ENCODE results near the gene RCCD1. TPM values are rescaled to one million over a fixed set of nuclear protein-coding genes. Genes with fewer than 3 reads are reported as not detected.

Gene RCCD1
- total RNA-seq, 2 donors from 2014 or later: 19.8 to 20.9 TPM

GRCh38 chr15:90991587-90992285 lies 37.1 kb downstream of the RCCD1 start:
- Mint-ChIP-seq H3K9me3 (peaks cover 2% of the 10 kb centered on the region), H3K4me3 (peak overlapping the region; percentile 14), H3K4me1 (peaks cover 28% of the 10 kb centered on the region), H3K27ac (peak overlapping the region; percentile 65), H3K27me3 (ENCODE audit: insufficient read depth) (no peaks in the 10 kb centered on the region), H3K36me3 (ENCODE audit: low read depth) (peaks cover 2% of the 10 kb centered on the region)
- peak; percentile 47 for DNase-seq
- Histone ChIP-seq H3K9me3 (ENCODE audit: control insufficient read depth, low read length) (no peaks in the 10 kb centered on the region), H3K36me3 (ENCODE audit: control insufficient read depth, insufficient read depth, low read length) (peaks cover 3% of the 10 kb centered on the region), H3K27me3 (ENCODE audit: control insufficient read depth, insufficient read depth, low read length, poor library complexity, severe bottlenecking) (no peaks in the 10 kb centered on the region), H3K27ac (ENCODE audit: low read depth, low read length) (no peak overlapping the region), H3K4me1 (ENCODE audit: control insufficient read depth, insufficient read depth, low read length) (peaks cover 3% of the 10 kb centered on the region), H3K4me3 (ENCODE audit: low read length) (peak overlapping the region; percentile 42), H3K9ac (ENCODE audit: extremely low read depth, low read length, poor library complexity, severe bottlenecking) (no peak overlapping the region)
- WGBS, 2 experiments (ENCODE audit: insufficient coverage in 1 of 2, insufficient read length in 1 of 2): 88 to 97% methylated on average over 6 of the region's 6 CpGs
- TF ChIP-seq CTCF (conservative IDR thresholded peaks at IDR 0.05): no peak

- peak overlapping the region; percentile 88 for H3K4me3 ChIP-seq (ENCODE audit: low read length)
- H3K27me3 ChIP-seq (ENCODE audit: control insufficient read depth, insufficient read depth, low read length, poor library complexity, severe bottlenecking): no peaks in the 10 kb centered on the region
- no peak for TF ChIP-seq CTCF (conservative IDR thresholded peaks at IDR 0.05)
- H3K36me3 ChIP-seq (ENCODE audit: control insufficient read depth, insufficient read depth, low read length): peaks cover 23% of the 10 kb centered on the region
- WGBS, 2 experiments (ENCODE audit: insufficient coverage in 1 of 2, insufficient read length in 1 of 2): 0% methylated on average over 10 to 50 of the region's 50 CpGs
- no peaks in the 10 kb centered on the region for H3K4me1 ChIP-seq (ENCODE audit: control insufficient read depth, insufficient read depth, low read length)
- Mint-ChIP-seq H3K36me3 (ENCODE audit: low read depth) (peaks cover 22% of the 10 kb centered on the region), H3K4me3 (peak overlapping the region; percentile 99), H3K27me3 (ENCODE audit: insufficient read depth) (no peaks in the 10 kb centered on the region), H3K27ac (peak overlapping the region; percentile 100), H3K9me3 (peaks cover 2% of the 10 kb centered on the region), H3K4me1 (peaks cover 12% of the 10 kb centered on the region)
- no peak for DNase-seq
- H3K27ac ChIP-seq (ENCODE audit: low read depth, low read length): peak overlapping the region; percentile 84
- no peaks in the 10 kb centered on the region for H3K9me3 ChIP-seq (ENCODE audit: control insufficient read depth, low read length)
- H3K9ac ChIP-seq (ENCODE audit: extremely low read depth, low read length, poor library complexity, severe bottlenecking): peak overlapping the region; percentile 96
Observed at GRCh38 chr15:90994059-90994416, 39.4 kb downstream of the RCCD1 start.

- H3K9me3 Mint-ChIP-seq: peaks cover 2% of the 10 kb centered on the region
- Histone ChIP-seq H3K4me1 (ENCODE audit: control insufficient read depth, insufficient read depth, low read length) (no peaks in the 10 kb centered on the region), H3K36me3 (ENCODE audit: control insufficient read depth, insufficient read depth, low read length) (peaks cover 28% of the 10 kb centered on the region), H3K27ac (ENCODE audit: low read depth, low read length) (peak within 1 kb of the TSS; percentile 84), H3K9me3 (ENCODE audit: control insufficient read depth, low read length) (no peaks in the 10 kb centered on the region), H3K4me3 (ENCODE audit: low read length) (peak within 1 kb of the TSS; percentile 88), H3K9ac (ENCODE audit: extremely low read depth, low read length, poor library complexity, severe bottlenecking) (peak within 1 kb of the TSS; percentile 96), H3K27me3 (ENCODE audit: control insufficient read depth, insufficient read depth, low read length, poor library complexity, severe bottlenecking) (no peaks in the 10 kb centered on the region)
- H3K4me1 Mint-ChIP-seq: peaks cover 12% of the 10 kb centered on the region
- no peak for TF ChIP-seq CTCF (conservative IDR thresholded peaks at IDR 0.05)
- 0% methylated on average over 42 to 75 of the region's 75 CpGs for WGBS, 2 experiments (ENCODE audit: insufficient coverage in 1 of 2, insufficient read length in 1 of 2)
- peak within 1 kb of the TSS; percentile 99 for H3K4me3 Mint-ChIP-seq
- H3K27me3 Mint-ChIP-seq (ENCODE audit: insufficient read depth): no peaks in the 10 kb centered on the region
- peak; percentile 100 for DNase-seq
- peak within 1 kb of the TSS; percentile 100 for H3K27ac Mint-ChIP-seq
- peaks cover 26% of the 10 kb centered on the region for H3K36me3 Mint-ChIP-seq (ENCODE audit: low read depth)
Observed at GRCh38 chr15:90994417-90995311, 40.0 kb downstream of the RCCD1 start, which contains the start of gene PRC1. TSS of gene PRC1 (minus strand) at chr15:90994535. CDS start at chr15:90994417, 118 bp downstream.
